ENCODE results near the gene LIMS4. TPM values are rescaled to one million over a fixed set of nuclear protein-coding genes. Genes with fewer than 3 reads are reported as not detected.

The LIMS4 gene
- total RNA-seq, 4 donors from 2014 or later, result 0.87 to 7.3 (median 3.6) TPM; not detected in 1

Small RNAs within 50 kb of the gene (small RNA-seq; reads per million reads assigned to genes)
- gene AC108938.1, result not detected

Other genes with a start within 250 kb of the LIMS4 start
- gene RGPD6, start 104.4 kb upstream of the LIMS4 start, total RNA-seq, result 10 to 100 TPM; 45.9 to 64.0 (median 51.8) TPM
- 1 to 10 TPM in 1 of 4 donors, under 1 TPM in 3; 0.42 to 1.8 (median 0.71) TPM for gene BUB1, start 205.2 kb upstream of the LIMS4 start, total RNA-seq